ENCODE data around the gene GLYR1.
A peak's percentile ranks its signal among the peaks of the same experiment; 100 is the strongest.
"Not testable (repeated sequence)": the region's sequence is repeated elsewhere in the genome, so short reads cannot be mapped to it uniquely, and the experiment has no call there.

Gene GLYR1

DNA sequence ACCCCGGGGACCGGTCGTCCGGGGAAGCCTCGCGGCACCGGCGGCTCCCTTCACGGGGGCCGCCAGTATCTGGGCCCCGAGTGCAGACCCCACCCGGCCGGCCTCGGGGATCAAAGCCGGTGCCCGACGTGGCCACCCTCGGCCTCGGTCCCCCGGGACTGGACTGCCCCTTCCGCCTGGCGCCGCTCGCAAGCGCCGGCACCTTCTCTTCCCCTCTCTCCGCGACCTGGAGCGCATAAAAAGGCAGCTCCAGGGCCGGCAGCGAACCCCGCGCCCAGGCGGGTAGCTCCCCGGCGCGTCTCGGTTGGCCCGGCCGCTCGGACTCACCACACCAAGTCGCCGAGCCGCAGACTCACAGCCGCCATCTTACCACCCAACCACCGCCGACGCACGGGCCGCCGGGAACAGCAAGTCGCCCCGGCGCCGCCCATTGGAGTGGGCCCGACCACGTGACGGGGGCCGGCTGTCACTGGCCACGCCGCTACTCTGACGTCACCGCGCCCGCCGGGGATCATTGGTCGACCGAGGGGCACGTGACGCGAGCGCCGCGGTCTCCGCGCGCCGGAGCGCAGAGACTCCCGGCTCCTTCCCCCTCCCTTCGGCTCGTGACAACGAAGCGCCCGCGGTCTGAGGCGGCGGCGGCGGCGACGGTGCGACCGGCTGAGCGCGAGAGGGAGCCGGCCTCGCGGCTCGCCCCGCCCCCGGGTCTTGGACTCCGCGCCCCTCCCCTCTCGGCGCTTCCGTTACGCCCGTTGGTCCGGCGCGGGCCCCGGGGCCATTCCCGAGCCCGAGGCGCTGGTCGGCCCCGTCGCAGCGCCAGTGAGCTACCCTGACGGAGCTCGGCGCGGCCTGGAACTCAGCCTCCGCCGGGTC is at the start of gene GLYR1, which contains the start of gene UBN1:
Gene GLYR1, minus strand, starts transcription at position 388 of the 873 bp plus-strand sequence. Its CDS starts 23 bp downstream, at position 365.
Gene UBN1, plus strand, starts transcription at position 581 of the 873 bp plus-strand sequence. CDS start 5,437 bp downstream, outside the sequence.
- peak; percentile 99 for DNase-seq (ENCODE audit: low read depth in 2 of 2)

- not testable (repeated sequence) for DNase-seq (ENCODE audit: low read depth in 2 of 2)
These were observed 49.7 kb upstream of the GLYR1 start for GRCh38 chr16:4896761-4897160.

GRCh38 chr16:4895366-4895765 is 48.3 kb upstream of the GLYR1 start:
- DNase-seq (ENCODE audit: low read depth in 2 of 2), result no peak

DNA sequence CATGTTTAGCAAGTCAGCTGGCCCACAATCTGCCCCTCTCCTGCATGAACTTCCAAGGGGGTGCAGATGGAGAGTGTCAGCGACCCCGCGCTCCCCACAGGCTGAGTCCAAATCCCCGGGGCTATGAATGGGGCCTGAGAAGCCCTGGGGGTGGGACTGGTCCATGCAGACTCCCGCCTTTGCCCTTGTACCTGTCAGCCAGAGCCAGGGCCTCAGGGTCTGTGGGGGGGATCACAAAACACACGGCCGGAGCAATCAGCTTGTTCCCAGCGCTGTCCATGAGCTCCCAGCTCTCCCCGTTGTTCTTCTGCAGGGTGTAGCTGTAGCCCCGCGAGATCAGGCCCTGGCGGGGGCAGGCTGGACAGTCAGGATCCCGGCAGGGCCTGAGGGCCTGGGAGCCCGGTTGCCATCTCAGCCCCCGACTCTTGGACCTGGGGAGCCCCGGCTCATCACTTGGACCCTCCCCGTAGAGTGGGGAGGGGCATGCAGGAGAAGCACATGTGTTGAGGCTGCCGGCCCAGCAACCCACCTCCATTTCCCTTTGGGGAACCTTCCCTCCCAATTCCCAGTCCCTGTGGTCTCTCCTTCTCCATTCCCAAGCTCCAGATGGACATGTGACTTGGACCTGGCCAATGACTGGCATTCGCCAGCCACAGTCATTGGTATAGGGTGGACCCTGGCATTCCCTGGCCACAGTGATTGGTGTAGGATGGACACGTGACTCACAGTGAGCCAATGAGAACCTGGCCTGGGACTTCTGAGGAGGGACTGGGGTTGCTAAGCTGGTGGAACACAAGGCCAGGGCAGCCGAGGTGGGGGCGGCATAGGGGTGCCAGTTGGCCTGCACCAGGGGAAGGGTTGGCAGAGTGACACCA is 47.4 kb upstream of the GLYR1 start:
- DNase-seq (ENCODE audit: low read depth in 2 of 2), result no peak

DNA sequence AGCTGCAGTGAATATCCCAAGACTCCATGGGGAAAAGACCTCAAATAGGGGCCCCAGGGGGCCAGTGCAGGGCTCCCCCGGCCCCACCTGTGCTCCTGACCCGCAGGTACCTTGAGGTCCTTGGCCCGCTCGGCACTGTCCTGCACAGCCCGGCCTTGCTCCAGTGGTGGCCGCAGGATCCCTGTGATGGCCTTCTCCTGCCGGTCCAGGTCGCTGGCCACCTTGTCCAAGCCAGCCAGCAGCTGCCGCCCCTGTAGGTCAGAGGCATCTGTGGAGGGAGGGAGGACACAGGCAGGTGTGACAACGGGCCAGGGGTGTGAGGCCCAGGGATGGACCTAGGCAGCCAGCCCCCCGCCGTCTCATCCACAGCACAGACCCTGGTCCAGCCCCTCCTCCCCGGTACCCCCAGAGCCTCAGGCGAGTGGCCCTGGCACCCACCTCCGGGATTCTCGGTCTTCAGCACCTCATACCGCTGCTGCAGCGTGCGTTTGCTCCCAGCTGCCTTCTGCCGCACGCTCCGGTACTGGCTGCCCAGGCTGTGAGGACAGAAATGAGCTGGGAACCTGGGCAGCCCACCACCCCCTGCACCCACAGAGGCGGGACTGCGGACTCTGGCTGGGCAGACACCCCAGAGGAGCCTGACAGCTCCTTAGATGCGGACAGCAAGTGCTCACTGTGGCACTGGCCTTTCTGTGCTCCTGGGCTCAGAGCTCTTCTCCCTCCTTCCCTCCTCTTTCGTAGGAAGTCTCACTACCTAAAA is 46.2 kb upstream of the GLYR1 start:
- no peak for DNase-seq (ENCODE audit: low read depth in 2 of 2)

- no peak for DNase-seq (ENCODE audit: low read depth in 2 of 2)
These were observed 45.4 kb upstream of the GLYR1 start for GRCh38 chr16:4892361-4893102.

GRCh38 chr16:4891886-4892216 is 44.8 kb upstream of the GLYR1 start:
- DNase-seq (ENCODE audit: low read depth in 2 of 2), result no peak

GRCh38 chr16:4891097-4891885 is 44.2 kb upstream of the GLYR1 start:
- no peak for DNase-seq (ENCODE audit: low read depth in 2 of 2)

DNA sequence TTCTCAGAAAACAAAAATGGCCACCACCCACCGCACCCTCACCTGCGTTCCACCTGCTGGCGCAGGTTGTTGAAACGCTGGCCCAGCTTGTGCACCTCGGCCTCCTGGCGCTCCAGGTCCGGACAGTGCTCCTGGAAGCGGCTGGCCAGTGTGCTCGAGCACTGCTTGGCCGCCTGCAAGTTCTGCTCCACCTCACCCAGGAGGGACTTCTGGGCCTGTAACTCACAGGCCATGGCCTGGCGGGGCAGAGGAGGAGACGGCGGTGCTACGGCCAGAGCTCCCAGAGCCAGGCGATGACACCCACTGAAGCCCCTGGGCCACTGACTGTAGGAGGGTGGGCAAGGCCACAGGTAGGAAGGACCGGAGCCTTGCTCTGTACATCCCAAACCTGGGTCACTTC is 43.6 kb upstream of the GLYR1 start:
- no peak for DNase-seq (ENCODE audit: low read depth in 2 of 2)

DNA sequence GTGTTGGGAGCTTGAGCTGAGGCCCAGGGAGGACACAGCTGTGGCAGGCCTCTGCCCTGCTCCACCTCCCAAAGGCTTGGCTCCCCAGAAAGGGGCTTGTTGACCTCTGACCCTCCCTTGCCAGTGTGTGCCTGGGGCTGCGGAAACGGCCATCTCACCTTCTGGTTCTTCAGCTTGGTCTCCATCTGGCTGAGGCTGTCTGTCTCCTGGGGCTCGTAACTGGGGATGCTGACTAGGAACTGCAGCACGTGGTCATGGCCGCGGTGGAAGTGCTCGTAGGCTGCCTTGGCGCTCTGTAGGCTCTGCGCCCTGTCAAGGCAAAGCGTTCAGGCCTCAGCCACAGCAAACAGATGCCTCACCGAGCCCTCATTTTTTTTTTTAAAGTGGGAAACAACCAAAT is 42.9 kb upstream of the GLYR1 start:
- DNase-seq (ENCODE audit: low read depth in 2 of 2), result no peak

- DNase-seq (ENCODE audit: low read depth in 2 of 2), result no peak
These were observed 41.5 kb upstream of the GLYR1 start for GRCh38 chr16:4888428-4889135.

DNA sequence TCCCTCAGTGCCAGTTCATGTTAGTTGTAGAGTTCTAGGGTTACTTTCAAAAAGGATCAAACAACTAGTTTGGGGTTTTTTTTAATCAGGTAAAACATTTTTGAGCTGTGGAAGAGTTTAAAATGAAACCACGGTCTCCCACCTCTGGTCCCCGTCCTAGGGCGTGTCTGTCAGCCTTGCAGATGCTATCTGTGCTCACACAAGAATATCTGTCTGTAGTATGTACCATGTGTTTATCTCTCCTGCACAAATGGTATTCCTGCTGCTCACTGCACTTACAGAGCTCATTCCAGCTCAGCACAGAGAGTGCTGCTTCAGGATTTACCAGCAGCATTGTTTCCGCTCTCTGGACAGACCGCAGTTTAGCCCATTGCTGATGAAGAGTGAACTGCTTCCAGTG is 39.1 kb upstream of the GLYR1 start:
- no peak for DNase-seq (ENCODE audit: low read depth in 2 of 2)

DNA sequence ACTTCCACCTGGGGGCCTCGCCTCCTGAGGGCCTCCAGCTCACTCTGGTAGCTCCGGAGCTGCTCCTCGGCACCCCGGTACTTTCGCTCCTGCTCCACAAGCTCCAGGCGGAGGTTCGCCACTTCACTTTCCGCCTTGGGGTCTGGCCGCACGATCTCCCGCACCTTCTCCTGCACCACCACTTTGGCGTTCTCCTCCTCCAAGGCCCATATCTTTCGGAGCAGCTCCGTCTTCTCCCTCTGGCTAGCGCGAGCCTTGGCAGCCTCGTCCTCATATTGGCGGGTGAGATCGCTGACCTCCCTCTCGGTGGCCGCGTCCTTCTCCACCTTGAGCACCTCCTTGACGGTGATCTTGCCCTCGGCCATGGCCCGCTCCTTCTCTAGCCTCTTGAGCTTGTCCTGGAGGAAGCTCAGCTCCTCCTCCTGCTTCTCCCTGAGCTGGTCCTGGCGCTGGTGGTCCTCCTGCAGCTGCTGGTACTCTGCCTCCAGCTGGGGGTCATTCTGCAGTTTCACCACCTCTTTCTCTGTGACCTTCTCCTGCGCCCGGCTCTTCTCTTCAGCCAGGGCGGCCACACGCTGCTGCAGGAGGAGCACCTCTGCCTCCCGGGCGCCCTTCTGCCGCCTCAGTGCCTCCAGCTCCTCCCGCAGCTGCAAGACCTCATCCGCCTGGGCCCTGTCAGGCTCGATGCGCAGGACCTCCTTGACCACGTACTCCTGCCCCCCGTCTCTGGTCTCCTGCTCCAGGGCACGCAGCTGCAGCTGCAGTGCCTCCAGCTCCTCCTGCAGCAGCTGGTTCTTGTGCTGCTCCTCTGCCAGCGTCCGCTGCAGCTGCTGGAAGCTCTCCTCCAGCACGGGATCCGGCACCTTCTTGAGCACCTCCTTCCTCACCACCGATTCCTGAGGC is 38.1 kb upstream of the GLYR1 start:
- no peak for DNase-seq (ENCODE audit: low read depth in 2 of 2)

GRCh38 chr16:4884209-4884608 is 37.1 kb upstream of the GLYR1 start:
- no peak for DNase-seq (ENCODE audit: low read depth in 2 of 2)

GRCh38 chr16:4883501-4883900 is 36.4 kb upstream of the GLYR1 start:
- no peak for DNase-seq (ENCODE audit: low read depth in 2 of 2)

GRCh38 chr16:4882633-4883285 is 35.7 kb upstream of the GLYR1 start:
- no peak for DNase-seq (ENCODE audit: low read depth in 2 of 2)

GRCh38 chr16:4882000-4882632 is 35.0 kb upstream of the GLYR1 start:
- DNase-seq (ENCODE audit: low read depth in 2 of 2), result no peak

All from activated CD8-positive, alpha-beta memory T cell treated with anti-CD3 and anti-CD28 coated beads for 4 hours (primary cell).